HCT116 (cell line): Measurements from ENCODE around the gene KRT83.

Experiments
- POLR2AphosphoS5 ChIP-seq: IDR thresholded peaks from 2 replicates; pipeline ENCODE4 v1.6.1; 2011; ENCODE audit warnings: mild to moderate bottlenecking, low read depth, low read length, moderate library complexity
- SRF ChIP-seq: IDR thresholded peaks from 2 replicates; pipeline ENCODE4 v1.6.1; 2012; ENCODE audit warnings: low read depth

- TF ChIP-seq POLR2AphosphoS5 (no peak), SRF (no peak)
Measured at GRCh38 chr12:52284562-52285171, 36.5 kb downstream of the KRT83 start.
